Measurements from ENCODE around the gene CADPS. TPM values are rescaled to one million over a fixed set of nuclear protein-coding genes. Genes with fewer than 3 reads are reported as not detected.

CADPS gene
- total RNA-seq, 1 donor from 2014 or later = 14.3 TPM

DNA sequence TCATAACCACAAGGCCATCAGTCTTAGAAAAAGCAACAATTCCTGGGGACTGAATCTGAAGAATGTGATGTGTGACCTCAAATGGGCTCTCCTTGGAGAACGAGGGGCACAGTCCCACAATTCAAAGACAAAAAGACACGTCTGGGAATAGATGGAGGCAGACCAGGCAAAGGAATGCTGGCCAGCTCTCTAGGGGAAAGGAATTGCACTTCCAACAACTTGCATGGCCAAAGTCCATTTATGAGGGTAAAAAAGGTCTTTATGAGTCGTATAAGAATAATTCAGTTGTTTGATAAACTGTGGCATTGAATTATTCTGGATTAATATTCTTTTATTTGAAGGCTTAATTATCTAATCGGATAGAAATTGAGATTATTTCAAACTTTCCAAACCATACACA lies 321.4 kb downstream of the CADPS start:
- ATAC-seq = no peak

DNA sequence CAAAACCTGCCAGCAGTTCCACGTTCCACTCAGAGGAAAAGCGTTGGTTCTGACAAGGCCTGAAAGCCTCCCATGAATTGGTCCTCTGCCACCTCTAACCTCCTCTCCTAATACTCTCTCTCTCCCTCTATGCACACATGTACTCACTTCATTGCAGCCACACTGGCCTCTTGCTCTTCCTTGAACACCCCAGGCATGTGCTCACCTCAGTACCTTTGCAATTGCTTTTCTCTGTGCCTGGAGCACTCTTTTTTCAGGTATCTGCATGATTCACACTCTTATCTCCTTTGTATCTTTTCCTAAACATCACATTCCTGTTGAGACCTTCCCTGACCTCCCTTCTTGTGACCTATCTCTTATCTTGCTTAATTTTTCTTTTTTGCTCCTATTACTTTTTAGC lies 323.7 kb downstream of the CADPS start:
- intact Hi-C loops (cut with micrococcal nuclease) = no loop called here
- DNase-seq = no peak

More for the DNA sequence above, 321.4 kb downstream of the CADPS start:
- intact Hi-C loops (cut with micrococcal nuclease) = no loop called here
- no peak for DNase-seq

DNA sequence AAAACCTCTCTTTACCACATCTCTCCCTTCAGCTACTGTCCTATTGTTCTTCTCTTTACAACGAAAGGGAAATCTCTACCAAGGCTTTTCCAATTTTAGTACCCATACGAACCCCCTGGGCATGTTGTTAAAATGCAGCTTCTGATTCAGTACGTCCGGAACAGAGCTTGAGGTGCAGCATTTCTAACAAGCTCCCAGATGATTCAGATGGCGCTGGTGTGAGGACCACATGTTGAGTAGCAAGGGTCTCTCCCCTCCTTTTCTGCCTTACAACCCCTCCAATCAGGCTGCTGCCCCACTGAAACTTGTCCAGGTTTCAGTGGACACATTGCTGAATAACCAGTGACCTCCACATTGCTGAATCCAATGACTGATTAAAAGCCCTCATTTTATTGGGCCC lies 324.8 kb downstream of the CADPS start:
- no peak for DNase-seq
- ATAC-seq = no peak
- intact Hi-C loops (cut with micrococcal nuclease) = no loop called here

More for the DNA sequence above, 323.7 kb downstream of the CADPS start:
- no peak for ATAC-seq

DNA sequence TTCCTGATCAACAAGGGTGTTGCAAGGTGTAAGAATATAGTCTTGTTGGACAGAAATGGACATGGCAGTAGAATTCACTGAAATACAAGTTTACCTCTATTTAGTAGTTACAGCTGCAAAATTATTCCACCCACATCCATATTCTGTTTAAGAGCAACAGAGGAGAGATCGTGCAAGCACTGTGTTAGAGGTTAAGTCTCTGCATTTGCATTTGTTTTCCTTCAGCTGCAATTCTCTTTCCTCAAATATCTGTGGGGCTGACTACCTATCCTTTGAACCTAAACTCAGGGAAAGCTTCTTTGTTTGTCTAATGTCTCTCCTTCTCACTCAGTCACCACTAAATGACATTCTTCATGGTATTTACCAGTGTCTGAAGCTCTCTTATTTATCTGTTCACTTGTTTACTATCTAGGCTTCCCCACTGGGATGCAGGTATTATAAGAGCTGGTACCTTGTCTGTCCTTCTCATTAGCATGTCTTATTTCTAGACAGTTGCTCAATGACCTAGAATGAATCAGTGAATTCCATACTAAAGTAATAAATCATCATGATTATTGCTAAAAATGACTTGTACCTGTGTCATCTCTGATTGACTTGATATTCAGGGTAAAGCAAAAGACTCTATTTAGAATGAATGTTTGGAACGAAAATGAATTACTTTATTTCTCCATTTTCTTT lies 326.5 kb downstream of the CADPS start:
- ATAC-seq = no peak
- intact Hi-C loops (cut with micrococcal nuclease) = no loop called here
- no peak for DNase-seq

DNA sequence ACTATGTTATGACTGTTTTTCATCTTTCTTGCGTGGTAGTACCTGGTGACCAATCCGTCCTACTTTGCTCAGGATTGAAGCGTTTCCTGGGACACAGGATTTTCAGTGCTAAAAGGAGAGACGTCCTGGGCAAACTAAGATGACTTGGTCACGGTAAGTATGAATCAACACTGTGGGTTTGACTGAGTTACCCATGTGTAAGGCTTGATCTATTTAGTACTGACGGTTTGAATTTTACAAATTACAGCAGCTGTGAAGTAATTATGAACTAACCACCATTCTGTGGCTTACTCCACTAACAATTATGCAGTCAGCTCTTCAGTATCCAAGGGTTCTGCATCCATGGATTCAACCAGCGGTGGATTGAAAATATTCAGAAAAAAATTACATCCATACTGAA lies 328.9 kb downstream of the CADPS start:
- intact Hi-C loops (cut with micrococcal nuclease) = no loop called here
- ATAC-seq = no peak
- no peak for DNase-seq

DNA sequence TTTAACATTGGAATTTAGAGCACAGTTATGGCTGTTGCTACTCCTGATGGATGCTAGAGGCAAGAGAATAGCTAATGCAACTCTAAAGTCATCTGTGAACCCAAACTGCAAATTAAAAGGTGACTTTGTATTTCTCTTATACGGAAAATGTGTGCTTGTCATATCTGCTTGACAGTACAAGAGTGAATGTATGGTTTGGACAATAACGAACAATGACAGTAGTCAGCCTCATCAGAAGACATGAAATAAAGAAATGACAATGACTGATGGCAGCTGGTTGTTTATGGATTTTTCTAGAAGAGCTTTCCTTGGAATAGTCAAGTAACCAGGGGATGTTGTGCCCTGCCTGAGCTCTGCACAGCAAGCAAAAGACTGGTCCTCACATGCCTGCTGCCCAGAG lies 333.0 kb downstream of the CADPS start:
- intact Hi-C loops (cut with micrococcal nuclease) = no loop called here
- ATAC-seq (no peak), DNase-seq (no peak)

GRCh38 chr3:62539762-62540161 lies 335.5 kb downstream of the CADPS start:
- ATAC-seq = no peak
- DNase-seq = no peak
- intact Hi-C loops (cut with micrococcal nuclease) = no loop called here

GRCh38 chr3:62538691-62539356 lies 336.4 kb downstream of the CADPS start:
- no peak for DNase-seq
- no peak for ATAC-seq
- intact Hi-C loops (cut with micrococcal nuclease) = no loop called here

DNA sequence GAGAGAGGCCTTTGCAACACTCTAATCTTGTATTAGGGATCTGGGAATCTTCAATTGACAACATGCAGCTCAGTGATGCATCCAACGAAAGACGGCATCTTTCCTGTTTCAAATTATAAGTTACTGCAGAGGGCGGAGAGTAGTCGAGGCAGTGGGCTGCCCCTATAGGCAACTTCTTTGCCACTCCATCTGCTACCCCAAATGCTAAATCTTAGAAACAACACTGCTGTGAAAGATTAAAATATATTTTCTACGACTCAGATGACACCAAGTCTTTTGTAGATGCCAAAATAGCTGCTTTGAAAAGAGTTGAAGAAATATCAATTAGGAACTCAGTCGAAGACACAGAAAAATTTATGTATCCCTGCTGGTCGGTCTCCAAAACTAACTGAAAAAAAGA lies 340.9 kb downstream of the CADPS start:
- no peak for ATAC-seq
- intact Hi-C loops (cut with micrococcal nuclease) = no loop called here
- no peak for DNase-seq

DNA sequence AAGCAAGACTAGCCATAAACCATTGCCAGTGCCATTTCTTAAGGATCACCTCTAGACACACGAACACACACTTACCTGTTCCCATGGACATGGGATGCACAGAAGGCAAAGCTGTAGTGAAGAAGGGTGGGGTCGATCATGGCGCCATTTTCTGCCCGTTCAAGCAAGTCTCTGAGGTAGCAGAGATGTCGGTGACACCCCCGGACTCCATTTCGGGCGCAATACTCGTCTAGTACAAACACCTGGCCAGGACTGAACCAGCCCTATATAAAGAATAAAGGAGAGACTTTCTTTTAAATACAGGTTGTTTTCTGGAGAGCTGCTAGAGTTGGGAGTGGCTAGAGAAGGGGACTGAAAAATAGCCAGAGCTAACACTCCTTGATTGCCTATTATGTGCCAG lies 342.4 kb downstream of the CADPS start:
- DNase-seq = no peak
- ATAC-seq = no peak
- intact Hi-C loops (cut with micrococcal nuclease) = no loop called here

DNA sequence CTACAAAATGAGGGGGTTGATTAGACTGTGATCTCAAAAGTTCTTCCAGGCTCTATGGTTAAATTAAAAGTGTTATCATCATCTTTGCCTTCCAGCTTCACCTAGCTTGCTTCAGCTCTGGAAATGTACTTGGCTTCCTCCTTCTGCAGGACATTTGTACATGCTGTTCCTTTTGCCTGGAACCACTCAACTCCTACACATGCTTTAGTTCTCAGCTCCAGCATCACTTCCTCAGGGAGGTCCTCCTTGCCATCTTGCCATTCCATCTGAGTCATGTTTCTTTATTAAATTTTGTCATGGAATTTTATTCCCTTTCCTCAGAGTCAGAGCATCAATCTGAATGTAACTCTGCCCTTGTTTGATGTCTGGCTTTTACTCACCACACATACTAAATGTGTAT lies 343.2 kb downstream of the CADPS start:
- intact Hi-C loops (cut with micrococcal nuclease) = no loop called here
- DNase-seq (no peak), ATAC-seq (no peak)

DNA sequence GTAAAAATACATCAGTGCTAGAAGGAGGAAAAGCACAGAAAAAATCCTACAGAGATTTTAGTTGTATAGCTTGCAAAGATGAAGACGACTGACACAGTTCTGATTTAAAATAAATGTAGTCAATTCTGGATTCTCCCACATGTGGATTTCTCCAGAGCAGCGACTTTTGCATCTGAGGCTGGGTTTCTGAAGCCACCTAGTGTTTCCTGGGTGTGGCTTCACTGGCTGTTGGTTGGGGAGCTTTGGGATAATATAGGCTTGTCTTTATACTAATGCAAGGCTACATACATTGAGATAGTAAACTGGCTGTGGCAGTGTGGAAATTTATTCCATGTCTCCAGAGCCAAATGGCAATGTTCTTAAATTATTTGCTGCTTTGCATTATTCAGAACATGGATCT lies 343.7 kb downstream of the CADPS start:
- ATAC-seq (no peak), DNase-seq (no peak)
- intact Hi-C loops (cut with micrococcal nuclease) = no loop called here

DNA sequence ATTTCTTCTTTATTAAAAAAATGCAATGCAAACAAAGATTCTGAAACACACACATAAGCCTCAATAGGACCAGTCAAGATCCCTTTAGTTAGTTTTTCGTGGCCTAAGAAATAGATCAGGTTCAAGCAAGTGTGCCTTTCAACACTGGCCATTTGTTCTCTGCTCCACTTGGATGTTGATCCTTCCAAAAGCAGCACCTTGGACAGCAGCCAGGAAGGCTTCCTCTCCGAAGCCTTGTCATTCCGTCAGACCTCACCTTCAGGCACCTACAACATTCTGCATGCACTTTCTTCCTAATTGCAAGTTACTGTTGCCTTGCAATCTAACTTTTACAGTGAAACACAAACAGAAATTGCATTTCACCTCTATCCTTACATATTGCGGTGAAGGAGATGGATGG lies 346.0 kb downstream of the CADPS start:
- ATAC-seq (peak; percentile 63), DNase-seq (peak; percentile 55)
- intact Hi-C loops (cut with micrococcal nuclease) = no loop called here

GRCh38 chr3:62527474-62527873 lies 347.7 kb downstream of the CADPS start:
- ATAC-seq (no peak), DNase-seq (no peak)
- intact Hi-C loops (cut with micrococcal nuclease) = no loop called here

GRCh38 chr3:62525281-62525680 lies 349.9 kb downstream of the CADPS start:
- intact Hi-C loops (cut with micrococcal nuclease) = no loop called here
- DNase-seq (no peak), ATAC-seq (no peak)

DNA sequence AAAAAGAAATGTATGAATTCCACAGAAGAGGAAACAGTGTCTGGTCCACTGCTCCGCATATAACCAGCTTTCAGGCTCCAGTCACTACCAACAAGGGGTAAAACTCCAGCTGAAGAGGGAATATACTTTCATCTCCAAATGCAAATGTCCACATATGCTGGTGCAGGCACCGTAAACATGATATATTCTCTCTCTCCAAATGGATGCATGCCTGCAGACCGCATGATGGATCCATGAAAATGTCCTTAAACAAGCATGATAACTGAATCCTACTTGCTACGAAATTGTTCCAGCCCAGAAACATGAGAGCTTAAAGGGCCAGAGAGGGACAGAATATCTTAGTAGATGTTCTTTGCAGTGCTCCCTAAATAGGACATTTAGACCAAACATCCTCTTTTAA lies 351.5 kb downstream of the CADPS start:
- DNase-seq = no peak
- no peak for ATAC-seq
- intact Hi-C loops (cut with micrococcal nuclease) = no loop called here

GRCh38 chr3:62521464-62522105 lies 353.6 kb downstream of the CADPS start:
- DNase-seq = no peak
- no peak for ATAC-seq
- intact Hi-C loops (cut with micrococcal nuclease) = no loop called here

DNA sequence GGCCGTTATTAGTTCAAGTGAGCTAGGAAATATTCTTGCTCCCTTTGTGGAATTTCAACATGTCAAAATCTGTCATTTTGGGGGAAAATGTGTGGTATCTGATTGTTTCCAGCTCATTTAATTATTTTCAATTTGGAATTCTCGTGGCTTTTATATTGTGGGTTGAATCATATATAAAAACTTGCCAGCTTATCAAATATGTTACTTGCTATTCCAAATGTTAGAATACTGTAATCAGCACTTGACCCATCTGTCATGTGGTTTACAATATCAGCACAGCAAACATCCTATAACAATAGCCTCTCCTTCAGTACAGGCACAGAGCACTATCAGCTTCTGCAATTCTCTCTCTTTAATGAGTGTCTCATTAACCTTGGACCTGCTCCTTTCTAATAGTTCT lies 371.7 kb downstream of the CADPS start:
- DNase-seq (no peak), ATAC-seq (no peak)
- intact Hi-C loops (cut with micrococcal nuclease) = no loop called here

GRCh38 chr3:62502315-62503300 lies 372.6 kb downstream of the CADPS start:
- intact Hi-C loops (cut with micrococcal nuclease) = no loop called here
- no peak for ATAC-seq
- DNase-seq = no peak

DNA sequence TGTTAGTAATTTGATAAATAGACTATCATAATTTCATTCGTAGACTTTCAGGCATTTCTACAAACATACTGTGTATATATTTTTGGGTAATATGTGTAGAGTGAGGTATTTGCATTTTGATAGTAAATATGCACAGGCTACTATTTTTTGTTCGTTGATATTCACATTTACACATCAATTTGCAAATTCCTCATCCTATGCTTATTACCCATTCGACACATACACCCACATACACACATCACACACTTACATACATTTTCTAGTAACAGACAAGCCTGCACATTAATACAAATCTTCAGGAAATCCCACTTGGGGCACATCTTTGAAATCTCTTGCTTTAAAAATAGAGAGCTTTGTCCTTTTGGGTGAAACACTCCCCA lies 373.9 kb downstream of the CADPS start:
- no peak for DNase-seq
- intact Hi-C loops (cut with micrococcal nuclease) = no loop called here
- ATAC-seq = no peak
